GM12864 (cell line): ENCODE results near the gene OPCML.

Experiments
- DNase-seq: peaks from one replicate; pipeline ENCODE4 v3.0.0-alpha.2; 2011; ENCODE audit warnings: low read depth
- H3K4me3 ChIP-seq: 2 replicates; pipeline ENCODE4 v1.5.1; 2011; ENCODE audit warnings: mild to moderate bottlenecking, low read depth, low read length, control low read depth
- TF ChIP-seq, protein P1 (sequence below): IDR thresholded peaks from 2 replicates; pipeline ENCODE4 v1.5.1; 2011; ENCODE audit warnings: low read depth, mild to moderate bottlenecking, moderate library complexity, low read length, control low read depth, inconsistent platforms; ENCODE audit errors: missing control alignments

The OPCML gene

GRCh38 chr11:133133606-133134005 lies 398.7 kb downstream of the OPCML start:
- no peak for DNase-seq
- H3K4me3 ChIP-seq, result no peak overlapping the region
- TF ChIP-seq, protein P1, sequence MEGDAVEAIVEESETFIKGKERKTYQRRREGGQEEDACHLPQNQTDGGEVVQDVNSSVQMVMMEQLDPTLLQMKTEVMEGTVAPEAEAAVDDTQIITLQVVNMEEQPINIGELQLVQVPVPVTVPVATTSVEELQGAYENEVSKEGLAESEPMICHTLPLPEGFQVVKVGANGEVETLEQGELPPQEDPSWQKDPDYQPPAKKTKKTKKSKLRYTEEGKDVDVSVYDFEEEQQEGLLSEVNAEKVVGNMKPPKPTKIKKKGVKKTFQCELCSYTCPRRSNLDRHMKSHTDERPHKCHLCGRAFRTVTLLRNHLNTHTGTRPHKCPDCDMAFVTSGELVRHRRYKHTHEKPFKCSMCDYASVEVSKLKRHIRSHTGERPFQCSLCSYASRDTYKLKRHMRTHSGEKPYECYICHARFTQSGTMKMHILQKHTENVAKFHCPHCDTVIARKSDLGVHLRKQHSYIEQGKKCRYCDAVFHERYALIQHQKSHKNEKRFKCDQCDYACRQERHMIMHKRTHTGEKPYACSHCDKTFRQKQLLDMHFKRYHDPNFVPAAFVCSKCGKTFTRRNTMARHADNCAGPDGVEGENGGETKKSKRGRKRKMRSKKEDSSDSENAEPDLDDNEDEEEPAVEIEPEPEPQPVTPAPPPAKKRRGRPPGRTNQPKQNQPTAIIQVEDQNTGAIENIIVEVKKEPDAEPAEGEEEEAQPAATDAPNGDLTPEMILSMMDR, result no peak

- DNase-seq, result no peak
- H3K4me3 ChIP-seq, result no peak overlapping the region
- TF ChIP-seq, protein P1, result no peak
These were observed 399.3 kb downstream of the OPCML start for GRCh38 chr11:133133050-133133449.

DNA sequence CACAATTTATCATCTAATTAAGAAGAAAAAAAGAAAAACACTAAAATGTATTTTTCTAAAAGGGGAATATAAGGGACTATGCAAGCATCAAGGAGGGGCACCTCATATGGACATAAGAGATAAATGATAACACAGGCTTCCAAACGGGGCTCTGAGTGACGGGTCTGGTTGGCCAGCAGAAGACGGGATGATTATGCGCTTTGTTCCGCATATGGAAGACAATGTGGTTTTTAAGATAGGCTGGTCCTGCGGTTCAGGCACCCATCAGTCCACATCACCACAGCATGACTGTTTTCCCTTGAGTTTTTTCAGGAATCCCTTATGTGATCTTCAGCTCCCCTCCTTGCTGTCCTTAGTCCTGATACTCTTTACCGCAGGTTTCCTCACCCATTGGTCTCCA lies 404.6 kb downstream of the OPCML start:
- TF ChIP-seq, protein P1, result no peak
- H3K4me3 ChIP-seq, result no peak overlapping the region
- no peak for DNase-seq

GRCh38 chr11:133123796-133124195 lies 408.5 kb downstream of the OPCML start:
- TF ChIP-seq, protein P1, result no peak
- DNase-seq, result no peak
- H3K4me3 ChIP-seq, result no peak overlapping the region

GRCh38 chr11:133123366-133123765 lies 408.9 kb downstream of the OPCML start:
- TF ChIP-seq, protein P1, result no peak
- no peak overlapping the region for H3K4me3 ChIP-seq
- no peak for DNase-seq

- TF ChIP-seq, protein P1, result no peak
These were observed 410.0 kb downstream of the OPCML start for GRCh38 chr11:133122256-133122655.

GRCh38 chr11:133118563-133119268 lies 413.6 kb downstream of the OPCML start:
- H3K4me3 ChIP-seq, result no peak overlapping the region
- no peak for DNase-seq
- TF ChIP-seq, protein P1, result no peak

More at GRCh38 chr11:133122256-133122655, 410.0 kb downstream of the OPCML start:
- H3K4me3 ChIP-seq, result no peak overlapping the region
- DNase-seq, result no peak
